ENCODE results near the gene SPATA2L.

Gene SPATA2L

DNA sequence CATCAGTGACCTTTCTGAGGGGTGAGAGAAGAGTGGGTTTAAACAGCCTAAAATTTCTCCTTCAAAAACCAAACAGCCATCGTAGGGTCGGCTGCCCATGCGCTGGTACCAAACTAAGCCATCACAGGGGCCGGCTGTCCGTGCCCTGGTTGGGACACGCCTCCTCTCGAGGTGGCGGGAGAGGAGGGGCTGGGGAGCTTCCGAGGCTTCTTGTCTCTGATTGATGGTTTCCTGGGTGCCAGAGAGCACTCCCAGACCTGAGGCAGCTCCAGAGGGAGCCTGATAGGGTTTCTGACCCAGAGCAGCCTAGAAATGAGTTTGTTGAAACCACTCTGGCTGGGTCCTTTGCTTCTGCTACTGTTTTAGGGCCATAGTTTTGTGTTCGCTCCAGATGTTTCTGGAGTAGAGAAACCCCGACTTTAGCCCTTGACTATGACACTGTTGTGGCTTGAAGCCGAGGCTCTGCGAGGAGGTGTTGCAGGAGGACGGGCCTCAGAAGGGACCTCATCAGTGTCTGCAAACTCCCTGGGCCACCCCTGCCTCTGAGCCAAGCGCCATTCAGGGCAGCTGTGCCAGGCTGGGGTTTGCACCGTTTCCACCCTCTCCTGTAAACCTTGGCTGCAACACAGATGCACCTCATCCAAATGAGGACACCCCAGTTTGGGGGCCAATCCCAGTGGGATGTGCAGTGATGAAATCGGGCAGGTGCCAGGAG lies 26.1 kb upstream of the SPATA2L start:
- peak; percentile 43 for DNase-seq (ENCODE audit: low read depth)

DNA sequence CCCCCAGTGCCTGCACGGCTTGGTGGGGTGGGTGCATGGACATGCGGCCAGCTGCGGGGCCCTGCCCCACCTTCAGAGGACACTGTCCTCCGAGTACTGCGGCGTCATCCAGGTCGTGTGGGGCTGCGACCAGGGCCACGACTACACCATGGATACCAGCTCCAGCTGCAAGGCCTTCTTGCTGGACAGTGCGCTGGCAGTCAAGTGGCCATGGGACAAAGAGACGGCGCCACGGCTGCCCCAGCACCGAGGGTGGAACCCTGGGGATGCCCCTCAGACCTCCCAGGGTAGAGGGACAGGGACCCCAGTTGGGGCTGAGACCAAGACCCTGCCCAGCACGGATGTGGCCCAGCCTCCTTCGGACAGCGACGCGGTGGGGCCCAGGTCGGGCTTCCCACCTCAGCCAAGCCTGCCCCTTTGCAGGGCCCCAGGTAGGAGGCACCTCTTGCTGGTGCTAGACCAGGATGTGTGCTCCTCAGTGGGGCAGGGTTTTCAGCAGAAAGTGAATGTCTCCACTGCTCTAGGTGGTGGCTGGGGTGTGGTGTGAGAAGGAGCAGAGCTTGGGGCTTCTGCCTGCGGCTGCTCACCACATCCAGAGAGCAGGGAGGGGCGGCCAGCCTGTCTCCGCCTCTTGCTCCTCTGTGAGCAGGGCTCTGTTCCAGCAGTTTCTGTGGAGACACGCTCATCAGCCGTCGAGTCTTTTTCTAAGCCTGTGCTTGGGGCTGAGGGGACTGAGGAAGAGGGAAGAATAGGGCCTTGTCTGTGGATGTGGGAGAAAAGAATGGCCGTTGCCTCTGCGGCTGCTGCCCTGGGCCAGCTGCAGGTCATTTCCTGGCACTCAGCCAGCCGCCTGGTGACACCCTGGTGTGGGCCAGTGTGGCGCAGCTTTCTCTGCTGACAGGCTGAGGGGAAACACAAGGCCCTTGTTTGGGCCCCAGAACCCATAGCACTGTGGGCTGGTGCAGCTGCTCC lies 22.1 kb upstream of the SPATA2L start:
- DNase-seq (ENCODE audit: low read depth), result peak; percentile 21

DNA sequence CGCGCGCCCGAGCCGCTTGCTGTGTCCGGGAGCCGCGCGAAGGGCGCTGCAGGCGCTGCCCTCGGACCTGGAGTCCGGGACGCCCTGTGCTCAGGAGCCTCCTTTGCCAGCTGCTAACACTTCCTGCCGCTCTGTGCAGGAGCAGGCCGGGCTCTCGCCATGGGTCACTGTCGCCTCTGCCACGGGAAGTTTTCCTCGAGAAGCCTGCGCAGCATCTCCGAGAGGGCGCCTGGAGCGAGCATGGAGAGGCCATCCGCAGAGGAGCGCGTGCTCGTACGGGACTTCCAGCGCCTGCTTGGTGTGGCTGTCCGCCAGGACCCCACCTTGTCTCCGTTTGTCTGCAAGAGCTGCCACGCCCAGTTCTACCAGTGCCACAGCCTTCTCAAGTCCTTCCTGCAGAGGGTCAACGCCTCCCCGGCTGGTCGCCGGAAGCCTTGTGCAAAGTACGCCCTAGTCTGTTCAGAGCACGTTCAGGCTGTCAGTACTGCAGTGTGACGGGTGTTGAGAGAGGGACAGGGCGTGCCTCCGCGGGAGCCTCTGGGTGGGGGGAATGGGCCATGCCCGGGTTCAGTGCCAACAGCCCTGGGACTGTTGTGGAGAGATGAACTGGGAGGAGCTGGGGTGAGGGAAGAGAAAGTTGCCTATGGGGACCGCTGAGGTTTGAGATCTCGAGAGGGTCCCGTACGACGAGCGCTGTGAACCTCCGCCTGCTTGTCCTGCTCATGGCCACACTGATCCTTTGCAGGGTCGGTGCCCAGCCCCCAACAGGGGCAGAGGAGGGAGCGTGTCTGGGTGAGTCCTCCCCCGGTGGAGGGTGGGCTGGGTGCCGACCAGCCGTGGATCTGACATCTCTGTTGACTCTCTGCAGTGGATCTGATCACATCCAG lies 21.1 kb upstream of the SPATA2L start:
- peak; percentile 39 for DNase-seq (ENCODE audit: low read depth)

DNA sequence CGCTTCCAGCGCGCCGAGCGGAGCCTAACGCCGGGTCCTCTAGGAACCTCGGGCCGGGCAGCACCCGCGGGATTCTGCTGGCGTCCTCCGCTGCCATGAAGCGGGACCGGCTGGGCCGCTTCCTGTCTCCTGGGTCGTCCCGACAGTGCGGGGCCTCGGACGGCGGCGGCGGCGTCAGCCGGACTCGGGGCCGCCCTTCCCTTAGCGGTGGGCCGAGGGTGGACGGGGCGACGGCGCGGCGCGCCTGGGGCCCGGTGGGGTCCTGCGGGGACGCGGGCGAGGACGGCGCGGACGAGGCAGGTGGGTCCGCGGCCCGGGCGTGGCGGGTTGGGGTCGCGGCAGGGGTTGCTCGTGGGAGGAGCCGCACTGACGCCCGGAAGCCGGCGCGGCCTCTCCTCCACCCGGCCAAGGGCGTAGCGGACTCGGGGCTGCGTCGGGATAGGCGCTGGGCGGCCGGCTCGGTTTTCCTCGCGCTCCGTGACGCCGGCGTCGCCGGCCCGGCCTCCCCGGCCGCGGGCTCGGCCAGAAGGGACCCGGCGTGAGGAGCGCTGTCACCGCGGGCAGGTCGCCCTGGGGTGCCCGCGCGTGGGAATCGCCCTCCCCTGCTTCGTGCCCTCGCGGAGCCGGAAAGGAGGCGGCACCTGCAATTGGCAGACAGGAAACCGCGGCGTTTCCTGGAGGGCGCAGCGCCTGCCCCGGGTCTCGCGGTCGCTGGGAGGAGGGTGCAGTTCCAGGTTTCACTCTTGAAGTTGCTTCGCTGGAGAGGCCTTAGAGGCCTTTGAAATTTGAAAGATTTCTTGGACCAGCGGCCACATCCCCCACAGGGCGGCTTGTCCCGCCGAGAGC lies 20.3 kb upstream of the SPATA2L start:
- peak; percentile 50 for DNase-seq (ENCODE audit: low read depth)

DNA sequence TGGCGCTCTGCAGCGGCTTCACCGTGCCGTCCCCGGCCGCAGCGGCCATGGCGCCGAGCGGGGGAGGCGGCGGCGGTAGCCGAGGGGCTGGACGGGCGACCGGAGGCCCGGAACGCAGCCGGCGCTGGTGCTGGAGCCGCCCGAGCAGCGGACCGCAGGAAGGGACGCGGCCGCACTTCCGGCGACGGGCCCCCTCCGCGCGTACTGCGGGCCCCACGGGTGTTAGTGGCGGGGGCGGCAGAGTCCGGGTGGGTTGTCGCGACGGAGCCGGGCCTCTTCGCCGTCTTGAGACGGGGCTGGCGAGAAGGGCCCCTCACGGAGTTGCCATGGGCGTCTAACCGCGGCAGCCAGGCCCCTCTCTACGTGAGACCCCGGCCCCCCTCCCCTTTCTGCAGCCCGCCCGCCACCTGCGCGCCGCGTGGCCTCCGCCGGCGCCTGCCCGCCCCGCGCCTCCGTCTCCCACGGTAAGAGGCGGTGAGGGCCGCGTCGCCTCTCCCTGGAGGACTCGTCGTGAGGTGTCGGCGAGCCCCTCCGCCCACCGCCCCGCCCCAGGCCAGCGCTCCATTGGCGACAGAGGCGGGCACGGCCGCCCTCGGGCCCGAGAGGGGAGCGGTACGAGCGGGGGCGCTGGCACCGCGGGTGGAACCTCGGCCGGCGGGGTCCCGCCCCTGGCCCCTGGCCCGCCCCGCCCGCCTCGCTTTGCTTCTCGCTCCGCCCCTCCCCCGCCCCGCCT lies 19.5 kb upstream of the SPATA2L start, which contains the start of the genes VPS9D1 and ZNF276:
TSS of gene VPS9D1 (minus strand) at position 86 of the 733 bp plus-strand sequence. CDS start at position 49, 37 bp downstream.
TSS of gene ZNF276 (plus strand) at position 725 of the 733 bp plus-strand sequence. CDS start 104 bp downstream, outside the sequence.
- peak; percentile 72 for DNase-seq (ENCODE audit: low read depth)

DNA sequence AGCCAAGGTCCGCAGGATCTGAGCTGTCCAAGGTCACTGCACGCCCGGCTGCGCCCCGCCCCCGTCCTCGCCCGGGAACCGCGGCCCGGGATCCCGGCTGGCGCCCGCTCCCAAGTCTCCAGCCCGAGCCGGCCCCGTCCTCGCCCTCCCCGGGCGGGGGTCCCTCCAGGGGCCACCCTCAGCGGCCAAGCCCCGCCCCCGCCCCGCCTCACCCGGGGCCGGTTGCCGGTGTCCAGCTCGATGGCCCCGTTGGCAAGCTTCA lies 19.0 kb upstream of the SPATA2L start:
- peak; percentile 32 for DNase-seq (ENCODE audit: low read depth)

DNA sequence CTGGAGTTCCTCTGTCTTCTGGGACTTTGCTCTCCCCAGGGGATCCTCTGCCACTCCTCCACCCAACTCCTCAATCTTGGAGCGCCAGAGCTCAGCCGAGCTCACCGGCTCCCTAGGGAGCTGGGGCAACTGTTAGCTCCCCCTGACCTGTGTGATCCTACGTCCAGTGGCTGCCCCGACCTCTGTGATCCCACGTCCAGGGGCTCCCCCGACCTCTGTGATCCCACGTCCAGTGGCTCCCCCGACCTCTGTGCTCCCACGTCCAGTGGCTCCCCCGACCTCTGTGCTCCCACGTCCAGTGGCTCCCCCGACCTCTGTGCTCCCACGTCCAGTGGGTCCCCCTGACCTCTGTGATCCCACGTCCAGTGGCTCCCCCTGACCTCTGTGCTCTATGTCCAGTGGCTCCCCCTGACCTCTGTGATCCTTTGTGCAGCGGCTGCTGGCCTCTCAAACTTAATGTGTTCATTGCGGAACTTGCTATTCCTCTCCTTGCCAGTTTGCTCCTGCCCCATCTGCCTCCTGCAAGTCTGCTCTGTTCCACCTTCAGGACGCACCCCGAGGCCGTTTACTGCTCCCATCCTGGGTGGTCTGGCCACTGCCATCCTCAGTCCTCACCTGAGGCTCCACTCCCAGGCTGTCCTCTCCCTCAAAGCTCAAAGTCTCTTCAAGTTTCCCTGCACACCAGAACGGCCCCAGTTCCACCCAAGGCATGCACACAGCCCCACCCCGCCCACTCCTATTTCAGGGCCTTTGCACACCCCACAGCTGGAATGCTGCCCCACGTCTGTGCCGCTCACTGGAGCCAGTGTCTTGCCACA lies 16.4 kb upstream of the SPATA2L start:
- no peak for DNase-seq (ENCODE audit: low read depth)

DNA sequence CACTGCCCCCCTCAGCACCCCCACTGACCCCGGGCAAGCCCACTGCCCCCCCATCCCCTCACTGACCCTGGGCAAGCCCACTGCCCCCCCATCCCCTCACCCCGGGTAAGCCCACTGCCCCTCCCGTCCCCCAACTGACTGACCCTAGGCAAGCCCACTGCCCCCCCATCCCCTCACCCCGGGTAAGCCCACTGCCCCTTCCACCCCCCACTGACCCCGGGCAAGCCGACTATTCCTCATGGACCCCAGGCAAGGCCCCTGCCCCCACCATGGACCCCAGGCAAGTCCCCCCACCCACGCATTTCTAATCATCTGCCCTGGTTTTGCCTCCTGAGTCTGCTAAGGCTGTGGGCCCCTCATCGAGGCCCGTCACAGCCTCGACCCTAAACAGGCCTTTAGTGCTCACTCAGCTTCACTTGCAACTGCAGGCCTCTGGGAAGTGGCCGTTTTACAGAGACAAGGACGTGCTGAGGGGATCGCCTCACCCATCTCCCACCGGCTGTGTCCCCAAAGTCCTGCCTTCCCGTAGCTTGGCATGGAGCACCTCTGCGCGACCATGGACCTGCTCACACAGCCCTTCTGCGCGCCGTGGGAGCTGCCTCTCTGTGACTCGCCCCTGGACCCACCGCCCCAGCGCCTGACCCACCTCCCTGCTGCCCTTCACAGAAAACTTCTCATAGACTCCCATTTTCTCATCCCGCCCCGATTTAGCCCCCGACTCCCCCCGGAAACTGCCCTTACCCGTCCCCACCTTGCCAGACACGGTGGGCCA lies 15.6 kb upstream of the SPATA2L start:
- DNase-seq (ENCODE audit: low read depth), result no peak

DNA sequence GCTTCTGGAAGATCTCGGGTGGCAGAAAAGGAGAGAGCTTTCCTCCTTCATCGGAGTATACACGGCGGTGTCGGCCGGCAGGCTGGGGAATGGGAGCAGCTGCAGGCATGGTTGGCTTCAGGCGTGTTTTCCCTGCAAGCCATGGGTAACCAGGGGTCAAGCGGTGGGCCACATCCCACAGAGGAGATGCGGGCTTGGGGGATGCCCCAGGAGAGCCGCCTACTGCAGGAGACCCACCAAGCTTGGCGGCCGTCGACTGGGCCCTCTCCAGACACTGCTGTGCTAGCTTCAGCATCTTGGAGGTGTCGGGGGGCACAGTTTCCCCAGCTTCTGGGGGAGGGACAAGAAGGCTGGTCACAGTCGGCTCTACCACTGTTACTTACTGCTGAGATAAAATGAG lies 15.0 kb upstream of the SPATA2L start:
- DNase-seq (ENCODE audit: low read depth), result no peak

DNA sequence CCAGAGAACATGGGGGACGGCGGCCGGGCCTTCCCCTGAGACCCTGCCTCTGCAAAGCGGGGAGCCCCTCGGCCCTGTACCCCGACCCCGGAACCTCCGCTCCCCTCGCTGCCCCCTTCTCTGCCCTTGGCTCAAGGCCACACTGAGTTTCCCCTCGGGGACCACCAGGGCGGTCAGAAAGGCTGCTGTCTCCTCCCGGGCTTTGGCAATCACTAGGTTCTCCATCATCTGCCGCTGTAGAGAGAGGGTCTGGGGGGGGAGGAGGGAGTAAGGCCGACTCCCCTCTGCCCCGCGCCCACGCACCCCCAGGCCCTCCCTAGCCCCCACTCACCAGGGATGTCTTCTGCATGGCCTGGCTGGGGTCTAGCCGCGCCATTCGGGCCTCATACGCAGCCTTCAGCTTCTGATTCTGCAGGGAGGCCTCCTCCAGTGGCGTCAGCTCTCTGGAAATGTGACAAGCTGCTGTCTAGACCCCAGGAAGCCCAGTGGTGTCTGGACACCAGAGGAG lies 10.8 kb upstream of the SPATA2L start:
- no peak for DNase-seq (ENCODE audit: low read depth)

DNA sequence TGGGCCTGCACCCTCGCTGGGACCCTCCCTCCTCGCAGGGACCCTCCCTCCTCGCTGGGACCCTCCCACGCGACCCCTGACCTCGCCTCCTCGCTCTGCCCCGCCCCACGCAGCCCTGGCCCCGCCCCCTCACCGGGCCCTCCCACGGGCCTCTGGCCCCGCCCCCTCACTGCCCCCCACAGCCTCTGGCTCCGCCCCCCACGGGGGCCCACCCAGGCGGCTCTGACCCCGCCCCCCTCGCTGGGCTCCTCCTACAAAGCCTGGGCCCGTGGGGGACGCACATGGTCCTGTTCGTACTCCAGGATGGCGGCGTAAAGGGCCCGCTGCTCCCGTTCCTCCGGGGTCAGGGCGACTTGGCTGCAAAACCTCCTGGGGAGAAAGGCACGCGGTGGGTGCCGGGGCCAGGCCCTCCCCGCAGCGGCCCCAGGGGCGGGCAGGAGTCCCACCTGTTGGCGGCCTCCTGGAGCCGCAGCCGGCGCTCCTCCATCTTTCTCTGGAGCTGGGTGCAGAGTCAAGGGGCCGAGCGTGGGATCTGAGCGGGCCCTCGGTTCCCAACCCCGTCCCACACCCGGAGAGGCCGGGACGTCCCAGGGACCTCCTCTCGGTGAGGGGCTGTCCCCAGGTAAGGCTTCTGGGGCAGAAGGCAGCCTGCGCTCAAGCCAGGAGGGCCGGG lies 10.2 kb upstream of the SPATA2L start:
- DNase-seq (ENCODE audit: low read depth), result peak; percentile 49

DNA sequence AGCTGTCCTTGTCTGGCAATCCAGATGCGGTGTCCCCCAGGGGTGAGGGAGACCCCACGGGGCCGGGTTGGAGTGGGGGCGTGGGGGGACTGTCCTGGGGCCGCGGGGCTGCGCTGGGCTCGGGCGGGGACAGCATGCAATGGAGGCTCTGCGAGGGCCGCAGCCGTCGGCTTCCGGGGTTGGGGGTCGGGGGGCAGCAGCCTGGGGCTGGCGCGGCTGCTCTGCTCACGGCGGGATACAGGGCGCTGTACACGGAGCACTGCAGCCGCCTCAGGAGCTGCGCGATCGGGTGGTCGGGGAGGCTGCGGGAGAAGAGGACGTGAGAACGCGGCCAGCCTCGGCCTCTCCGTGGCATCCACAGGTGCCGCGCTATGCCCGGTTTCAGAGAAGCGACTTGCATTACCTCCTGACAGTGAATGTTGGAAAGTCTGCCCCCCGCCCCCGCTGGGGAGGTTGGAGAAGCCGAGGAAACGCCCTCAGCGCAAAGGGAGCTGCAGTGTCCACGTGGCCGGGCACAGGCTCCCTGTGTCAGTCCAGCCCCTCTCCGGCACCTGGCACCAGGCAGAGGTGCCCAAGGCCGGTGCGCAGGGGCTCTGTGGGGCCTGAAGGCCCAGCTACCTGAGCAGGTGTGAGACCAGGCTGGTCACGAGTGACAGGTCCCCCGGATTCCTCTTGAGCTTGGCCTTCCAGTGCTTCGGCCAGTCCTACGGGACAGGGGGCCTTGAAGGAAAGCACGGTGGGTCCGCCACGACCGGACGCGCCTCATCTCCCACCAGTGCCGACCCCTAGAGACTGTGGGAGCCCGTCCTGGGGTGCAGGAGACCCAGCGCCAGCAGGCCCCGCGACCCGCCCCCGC lies 9.4 kb upstream of the SPATA2L start:
- DNase-seq (ENCODE audit: low read depth), result no peak

DNA sequence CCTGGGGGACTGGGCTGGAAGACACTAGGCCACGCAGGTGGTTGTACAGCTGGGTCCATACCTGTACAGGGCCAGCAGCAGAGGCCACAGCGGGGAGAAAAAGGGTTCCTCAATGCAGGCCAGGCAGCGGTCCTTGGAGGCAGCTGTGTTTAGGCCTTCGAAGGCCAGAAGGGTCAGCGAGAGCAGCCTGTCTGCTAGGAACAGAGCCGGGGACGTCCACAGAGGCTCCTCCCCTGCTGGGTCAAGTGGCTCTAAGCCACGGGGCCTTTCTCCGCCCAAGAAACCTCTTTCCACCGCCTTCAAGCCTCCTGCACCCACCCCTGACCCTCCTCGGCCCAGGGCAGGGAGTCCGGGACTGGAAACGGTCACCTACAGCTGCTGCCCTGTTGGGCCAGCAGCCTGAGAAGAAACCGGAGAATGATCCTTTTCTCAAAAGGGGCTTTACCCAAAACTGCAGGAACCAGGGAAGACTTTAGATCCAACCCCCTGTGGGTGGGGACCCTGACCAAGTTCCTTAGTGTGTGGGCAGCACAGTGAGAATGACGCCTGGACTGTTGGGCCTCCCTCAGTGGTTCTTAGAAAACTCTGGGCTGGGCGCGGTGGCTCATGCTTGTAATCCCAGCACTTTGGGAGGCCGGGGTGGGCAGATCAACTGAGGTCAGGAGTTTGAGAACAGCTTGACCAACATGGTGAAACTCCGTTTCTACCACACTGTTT lies 8.4 kb upstream of the SPATA2L start:
- no peak for DNase-seq (ENCODE audit: low read depth)

DNA sequence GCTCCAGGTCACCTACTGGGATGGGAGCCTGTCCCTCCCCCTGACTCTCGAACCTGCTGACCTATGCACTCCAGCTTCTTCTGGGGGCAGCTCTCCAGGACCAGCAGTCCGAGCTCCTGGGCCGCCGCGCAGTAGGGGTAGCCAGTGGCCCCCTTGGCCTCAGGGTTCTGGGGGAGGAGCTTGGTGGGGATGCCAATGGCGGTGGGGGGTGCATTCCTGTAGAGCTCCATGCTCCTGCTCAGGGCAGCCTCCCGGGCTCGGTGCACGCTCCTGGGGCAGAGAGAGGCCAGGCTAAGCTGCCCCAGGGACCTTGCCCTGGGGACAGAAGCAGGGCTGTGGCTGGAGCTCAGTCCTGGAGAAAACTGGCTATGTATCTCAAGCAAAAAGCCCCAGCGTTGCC lies 7.7 kb upstream of the SPATA2L start:
- no peak for DNase-seq (ENCODE audit: low read depth)

DNA sequence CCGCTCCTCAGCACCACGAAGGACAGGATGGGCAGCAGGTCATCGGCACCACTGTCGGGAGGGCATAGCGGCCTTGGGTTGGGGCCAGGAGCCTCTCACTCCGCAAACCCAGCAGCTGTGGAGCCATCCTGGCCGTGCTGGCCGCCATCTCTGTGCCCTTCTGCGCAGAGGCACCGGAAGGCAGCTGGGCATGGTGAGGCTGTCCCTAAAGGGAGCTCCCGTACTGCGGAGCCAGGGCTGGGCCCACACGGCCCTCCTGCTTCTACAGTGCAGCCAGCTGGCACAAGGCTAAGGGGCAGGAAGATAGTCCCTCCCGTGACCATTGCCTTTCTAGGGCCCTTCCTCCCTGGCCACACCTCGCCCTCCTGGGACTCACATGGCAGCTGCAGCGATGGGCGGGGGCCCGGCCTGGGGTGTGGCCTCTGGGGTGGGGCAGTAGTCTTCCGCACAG lies 7.0 kb upstream of the SPATA2L start:
- DNase-seq (ENCODE audit: low read depth), result no peak

DNA sequence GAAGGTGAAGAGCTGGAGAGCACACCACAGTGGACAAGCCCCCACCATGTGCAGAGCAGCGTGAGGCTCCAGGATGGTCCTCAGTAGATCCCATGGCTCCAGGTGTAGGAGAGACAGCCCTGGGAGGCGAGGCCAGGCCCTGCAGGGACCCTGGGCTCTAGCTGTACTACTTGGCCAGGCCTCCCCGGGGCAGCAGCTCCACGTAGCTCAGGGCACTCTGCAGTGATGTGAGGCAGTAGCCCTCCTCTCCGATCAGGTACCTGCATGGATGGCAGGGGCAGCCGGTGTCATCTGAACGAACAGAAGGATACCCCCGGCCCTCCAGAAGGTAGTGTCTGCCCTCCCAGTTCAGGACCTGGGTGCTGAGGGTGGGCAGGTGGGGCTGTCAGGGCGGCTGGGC lies 6.2 kb upstream of the SPATA2L start:
- no peak for DNase-seq (ENCODE audit: low read depth)
